B cell (primary cell): ENCODE data around the gene EPOP. TPM values are rescaled to one million over a fixed set of nuclear protein-coding genes. Genes with fewer than 3 reads are reported as not detected.

Source experiments
- ATAC-seq: fragments of 200-7000 bp; cut with Tn5 transposase; one replicate; pipeline ENCODE4 v1.10.0; 2021; ENCODE audit warnings: low read depth, mild to moderate bottlenecking, moderate number of reproducible peaks, moderate library complexity
- CTCF ChIA-PET: fragments of 350-600 bp; sonication (Branson Sonifier 250); formaldehyde crosslinking; loops from one replicate; lab custom pipeline; 2021; ENCODE audit warnings: antibody characterized with exemption, inconsistent platforms; lab: Charles Lee
- POLR2A ChIA-PET: fragments of 350-600 bp; sonication (Branson Sonifier 250); formaldehyde crosslinking; loops from one replicate; lab custom pipeline; 2021; ENCODE audit warnings: antibody characterized with exemption; lab: Charles Lee
- DNase-seq: peaks from one replicate; pipeline ENCODE4 v3.0.0; 2013
- H2AFZ ChIP-seq: 2 replicates; pipeline ENCODE4 v1.6.1; 2012; ENCODE audit warnings: mild to moderate bottlenecking, low read depth, low read length; ENCODE audit not compliant: insufficient read depth, poor library complexity, severe bottlenecking
- H3K27ac ChIP-seq, 2 donors: 1 replicate in 1 of 2; 2 replicates in 1 of 2; pipeline ENCODE4 v1.5.1; 2012 to 2013; ENCODE audit warnings: low read length in 2 of 2, mild to moderate bottlenecking in 2 of 2, moderate library complexity in 1 of 2
- H3K27me3 ChIP-seq, 4 experiments: fragments of 200-600 bp in 1 of 4; sonication (generic) in 1 of 4; replicated peaks in 1 of 4; 1 replicate in 2 of 4; 2 replicates in 2 of 4; pipeline versions ENCODE4 v1.6.1 to v1.7.0; 2013 to 2016; ENCODE audit warnings: low read length in 3 of 4, mild to moderate bottlenecking in 2 of 4, mixed read lengths in 1 of 4, moderate library complexity in 1 of 4; ENCODE audit not compliant: insufficient read depth in 4 of 4, control insufficient read depth in 3 of 4; ENCODE audit errors: control extremely low read depth in 1 of 4
- H3K36me3 ChIP-seq, 2 experiments: replicated peaks in 1 of 2; 1 replicate in 1 of 2; 2 replicates in 1 of 2; pipeline versions ENCODE4 v1.6.1 to v1.7.1; 2013; ENCODE audit warnings: low read length in 1 of 2; ENCODE audit not compliant: insufficient read depth in 2 of 2, control insufficient read depth in 1 of 2; ENCODE audit errors: control extremely low read depth in 1 of 2, extremely low read depth in 1 of 2
- H3K4me1 ChIP-seq, 2 donors: fragments of 200-600 bp in 1 of 2; sonication (generic) in 1 of 2; 1 replicate in 1 of 2; 2 replicates in 1 of 2; pipeline versions ENCODE4 v1.5.1 to v1.6.1; 2013 to 2017; ENCODE audit warnings: low read length in 2 of 2; ENCODE audit not compliant: control insufficient read depth in 2 of 2, insufficient read depth in 2 of 2
- H3K4me2 ChIP-seq: replicated peaks from 2 replicates; pipeline ENCODE3; 2012; ENCODE audit warnings: mild to moderate bottlenecking, low read depth, low read length; ENCODE audit not compliant: poor library complexity, severe bottlenecking
- H3K4me3 ChIP-seq, 5 experiments: fragments of 200-600 bp in 1 of 5; sonication (generic) in 1 of 5; 1 replicate in 3 of 5; 2 replicates in 2 of 5; pipeline versions ENCODE4 v1.5.1 to v1.7.0; 2011 to 2016; ENCODE audit warnings: low read length in 4 of 5, mild to moderate bottlenecking in 4 of 5, low read depth in 2 of 5, control low read depth in 1 of 5, moderate library complexity in 1 of 5; ENCODE audit not compliant: insufficient read depth in 1 of 5; ENCODE audit errors: control extremely low read depth in 1 of 5, extremely low read depth in 1 of 5
- H3K79me2 ChIP-seq: fragments of 200-600 bp; sonication (generic); one replicate; pipeline ENCODE4 v1.6.0; 2016; ENCODE audit warnings: low read length; ENCODE audit not compliant: control insufficient read depth, insufficient read depth
- H3K9ac ChIP-seq: fragments of 200-600 bp; sonication (generic); 2 replicates; pipeline ENCODE4 v1.6.1; 2017; ENCODE audit warnings: mild to moderate bottlenecking, low read length, moderate library complexity
- H3K9me3 ChIP-seq, 3 donors: one replicate each; pipeline versions ENCODE4 v1.6.1 to v1.7.1; 2013; ENCODE audit warnings: low read length in 2 of 3; ENCODE audit not compliant: control insufficient read depth in 2 of 3, insufficient read depth in 1 of 3; ENCODE audit errors: control extremely low read depth in 1 of 3
- H4K20me1 ChIP-seq: 2 replicates; pipeline ENCODE4 v1.6.0; 2012; ENCODE audit warnings: mild to moderate bottlenecking, low read length; ENCODE audit not compliant: insufficient read depth, control insufficient read depth, poor library complexity, severe bottlenecking
- H3K27ac Mint-ChIP-seq: one replicate; pipeline ENCODE4 v1.8.0; 2021; ENCODE audit warnings: mixed read lengths
- H3K27me3 Mint-ChIP-seq: one replicate; pipeline ENCODE4 v1.8.0; 2021; ENCODE audit warnings: mixed read lengths
- H3K4me1 Mint-ChIP-seq: one replicate; pipeline ENCODE4 v1.8.0; 2021; ENCODE audit warnings: mixed read lengths
- H3K4me3 Mint-ChIP-seq: one replicate; pipeline ENCODE4 v1.8.0; 2021; ENCODE audit warnings: mixed read lengths
- H3K9me3 Mint-ChIP-seq: one replicate; pipeline ENCODE4 v1.8.0; 2022; ENCODE audit warnings: mixed read lengths; ENCODE audit not compliant: insufficient read depth
- EZH2 ChIP-seq: IDR thresholded peaks from 2 replicates; pipeline ENCODE4 v1.6.1; 2012; ENCODE audit warnings: borderline replicate concordance, low read depth, mild to moderate bottlenecking, moderate library complexity, low read length; ENCODE audit not compliant: insufficient read depth, poor library complexity, severe bottlenecking
- WGBS: methylation state at CpG from one replicate; pipeline ENCODE4 v1.1.5; 2013; ENCODE audit warnings: missing lambda C conversion rate; ENCODE audit not compliant: insufficient coverage; 5-methylcytosine and 5-hydroxymethylcytosine counted together
- intact Hi-C: fragments of 100-400 bp; cut with micrococcal nuclease; formaldehyde crosslinking; loops from one replicate; pipeline ENCODE4 v1.10.0; 2022
- polyA plus RNA-seq: library from polyadenylated mRNA; depleted of rRNA; stranded (reverse); fragments of >200 nt; gene quantifications from 2 replicates; pipeline ENCODE4 v1.2.3, GENCODE V29; 2012
- total RNA-seq, 2 donors: library from RNA; stranded (reverse); fragments of 120-200 nt in 1 of 2; gene quantifications; 1 replicate in 1 of 2; 2 replicates in 1 of 2; pipeline versions ENCODE4 v1.2.3 to v1.2.4, GENCODE V29; 2013 to 2022

EPOP gene
- total and polyA plus RNA-seq, 2 donors (not counting 1 experiment from before 2014, with no cell fraction given) = 0.66 to 1.2 TPM

DNA sequence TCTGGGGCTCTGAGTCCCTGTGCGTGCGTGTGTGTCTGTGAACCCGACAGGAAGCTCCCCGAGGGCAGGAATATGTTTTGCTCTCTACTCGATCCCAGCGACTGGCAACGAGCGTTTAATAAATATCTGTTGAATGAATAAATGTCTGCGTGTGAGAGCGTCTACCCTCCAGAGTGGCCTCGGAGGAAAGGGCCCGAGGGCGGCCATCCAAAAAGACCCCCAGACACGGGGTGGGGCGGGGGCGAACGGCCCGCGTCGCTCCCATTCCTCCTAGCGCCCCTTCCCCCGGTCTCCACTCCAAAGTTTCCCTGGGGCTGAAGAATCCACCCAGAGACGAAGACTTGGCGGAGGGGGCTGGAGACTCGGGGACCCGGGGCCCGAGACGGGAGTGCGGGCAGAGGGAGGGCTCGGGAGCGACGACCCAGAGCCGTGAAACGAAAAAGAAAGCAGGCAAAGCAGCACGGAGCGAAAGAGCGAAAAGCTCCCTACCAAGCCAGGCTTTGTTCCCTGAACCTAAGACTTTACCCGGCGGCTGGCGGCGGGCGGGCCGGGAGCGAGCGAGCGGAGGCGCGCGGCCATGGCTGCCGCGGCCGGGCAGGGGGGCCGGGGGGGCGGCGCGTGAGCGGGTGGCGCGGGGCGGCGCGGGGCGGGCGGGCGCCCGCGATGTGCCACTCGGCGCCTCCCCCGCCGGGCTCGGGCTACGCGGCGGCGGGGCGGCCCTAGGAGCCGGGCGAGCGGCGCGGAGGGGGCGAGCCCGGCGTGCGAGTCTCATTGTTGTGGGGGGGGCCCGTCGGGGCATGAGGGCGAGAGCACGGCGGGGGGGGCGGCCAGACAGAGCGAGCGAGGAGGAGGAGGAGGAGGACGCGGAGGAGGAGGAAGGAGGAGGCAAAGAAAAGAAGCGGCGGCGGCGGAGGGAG is 30.1 kb upstream of the EPOP start, which contains the start of gene MLLT6:
Gene MLLT6, plus strand, starts transcription at position 668 of the 917 bp plus-strand sequence. CDS start 360 bp downstream, outside the sequence.
- Histone ChIP-seq H4K20me1 (peaks cover 40% of the 10 kb centered on the region), H3K4me2 (peak within 1 kb of the TSS; percentile 98), H2AFZ (peak within 1 kb of the TSS; percentile 91), H3K79me2 (peaks cover 26% of the 10 kb centered on the region), H3K36me3 (peaks cover 0 to 24% of the 10 kb centered on the region in 2 experiments), H3K9ac (peak within 1 kb of the TSS; percentile 94), H3K4me1 (peaks cover 20 to 56% of the 10 kb centered on the region in 2 donors), H3K9me3 (no peaks in the 10 kb centered on the region), H3K4me3 (peak within 1 kb of the TSS; percentile 76 to 95 (median 93)), H3K27me3 (no peaks in the 10 kb centered on the region), H3K27ac (peak within 1 kb of the TSS; percentile 91 to 97)
- DNase-seq (peak; percentile 90), ATAC-seq (peak; percentile 42)
- H3K4me1 Mint-ChIP-seq = peaks cover 57% of the 10 kb centered on the region
- peak within 1 kb of the TSS; percentile 99 for H3K27ac Mint-ChIP-seq
- H3K9me3 Mint-ChIP-seq = no peaks in the 10 kb centered on the region
- ChIA-PET POLR2A (interaction anchor here (0.6 to 3.7 kb wide), 10 partner anchors 19 to 464 kb away, joined by 3 to 15 read pairs (median 4); partner anchors contain the start of genes LASP1, PSMB3 and RPL23), CTCF (interaction anchor here (1.0 to 3.8 kb wide), 8 partner anchors 19 to 449 kb away, joined by 3 to 32 read pairs (median 4); no protein-coding TSS in a partner anchor)
- peak within 1 kb of the TSS; percentile 99 for H3K4me3 Mint-ChIP-seq
- WGBS = under 1% methylated on average over 74 of the region's 100 CpGs
- H3K27me3 Mint-ChIP-seq = no peaks in the 10 kb centered on the region
- TF ChIP-seq EZH2 = no peak
- intact Hi-C loops = loop anchor here (1.0 kb wide), 1 partner anchor 25 kb away; the partner anchor contains the start of gene CISD3
